SK-N-SH treated with all-trans-retinoic acid at 6 μM for 48 hours (cell line): ENCODE data around the gene CNPY1.

Source experiments
- BACH2 ChIP-seq: fragments of 250-450 bp; sonication (Bioruptor Pico); IDR thresholded peaks from 2 replicates; pipeline ENCODE4 v1.9.0; 2021; ENCODE audit warnings: mild to moderate bottlenecking, borderline replicate concordance
- CREB5 ChIP-seq: fragments of 250-450 bp; sonication (Bioruptor Pico); IDR thresholded peaks from 2 replicates; pipeline ENCODE4 v1.5.1; 2020; ENCODE audit warnings: low read depth, mild to moderate bottlenecking, moderate library complexity
- ISL1 ChIP-seq: fragments of 250-450 bp; sonication (Bioruptor Pico); IDR thresholded peaks from 2 replicates; pipeline ENCODE4 v2.1.2; 2022; ENCODE audit warnings: mild to moderate bottlenecking, moderate library complexity
- OSR1 ChIP-seq: fragments of 250-450 bp; sonication (Bioruptor Pico); IDR thresholded peaks from 2 replicates; pipeline ENCODE4 v1.8.0; 2022; ENCODE audit warnings: moderate library complexity, mild to moderate bottlenecking, inconsistent platforms
- PPARA ChIP-seq: fragments of 250-450 bp; sonication (Bioruptor Pico); IDR thresholded peaks from 2 replicates; pipeline ENCODE4 v1.5.0; 2020; ENCODE audit warnings: mild to moderate bottlenecking, borderline replicate concordance
- ZFP3 ChIP-seq: fragments of 250-450 bp; sonication (Bioruptor Pico); IDR thresholded peaks from 2 replicates; pipeline ENCODE4 v1.5.0; 2020; ENCODE audit warnings: mild to moderate bottlenecking, moderate library complexity
- ZNF565 ChIP-seq: fragments of 450-650 bp; formaldehyde crosslinking; conservative IDR thresholded peaks from 2 replicates; pipeline ENCODE4 v1.5.0; 2020; ENCODE audit warnings: low read depth, mild to moderate bottlenecking, moderate library complexity
- TF ChIP-seq, protein P1 (sequence below): fragments of 250-450 bp; sonication (Bioruptor Pico); IDR thresholded peaks from 2 replicates; pipeline ENCODE4 v1.8.0; 2020; ENCODE audit warnings: mild to moderate bottlenecking, moderate library complexity, borderline replicate concordance

GRCh38 chr7:155460926-155461613 lies 85.3 kb downstream of the CNPY1 start:
- TF ChIP-seq ZFP3 (CRISPR knock-in tag) = no peak
- TF ChIP-seq BACH2 (CRISPR knock-in tag) = no peak
- no peak for TF ChIP-seq OSR1 (CRISPR knock-in tag)
- no peak for TF ChIP-seq ZNF565 (CRISPR knock-in tag)
- TF ChIP-seq CREB5 = no peak
- TF ChIP-seq ISL1 = no peak
- no peak for TF ChIP-seq PPARA
- TF ChIP-seq, protein P1, sequence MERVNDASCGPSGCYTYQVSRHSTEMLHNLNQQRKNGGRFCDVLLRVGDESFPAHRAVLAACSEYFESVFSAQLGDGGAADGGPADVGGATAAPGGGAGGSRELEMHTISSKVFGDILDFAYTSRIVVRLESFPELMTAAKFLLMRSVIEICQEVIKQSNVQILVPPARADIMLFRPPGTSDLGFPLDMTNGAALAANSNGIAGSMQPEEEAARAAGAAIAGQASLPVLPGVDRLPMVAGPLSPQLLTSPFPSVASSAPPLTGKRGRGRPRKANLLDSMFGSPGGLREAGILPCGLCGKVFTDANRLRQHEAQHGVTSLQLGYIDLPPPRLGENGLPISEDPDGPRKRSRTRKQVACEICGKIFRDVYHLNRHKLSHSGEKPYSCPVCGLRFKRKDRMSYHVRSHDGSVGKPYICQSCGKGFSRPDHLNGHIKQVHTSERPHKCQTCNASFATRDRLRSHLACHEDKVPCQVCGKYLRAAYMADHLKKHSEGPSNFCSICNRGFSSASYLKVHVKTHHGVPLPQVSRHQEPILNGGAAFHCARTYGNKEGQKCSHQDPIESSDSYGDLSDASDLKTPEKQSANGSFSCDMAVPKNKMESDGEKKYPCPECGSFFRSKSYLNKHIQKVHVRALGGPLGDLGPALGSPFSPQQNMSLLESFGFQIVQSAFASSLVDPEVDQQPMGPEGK (CRISPR knock-in tag) = no peak
